ENCODE data around the gene SMARCA2.

GRCh38 chr9:2040828-2041227 lies 25.7 kb downstream of the SMARCA2 start:
- TF ChIP-seq POLR2A (IDR thresholded peaks at IDR 0.05): no peak
- TF ChIP-seq CTCF (IDR thresholded peaks at IDR 0.05): no peak
- no peak for TF ChIP-seq EP300 (IDR thresholded peaks at IDR 0.05)
